IPS-18a (cell line): Measurements from ENCODE around the gene ANAPC2.

Source experiments
- H3K27ac ChIP-seq: one replicate; pipeline ENCODE4 v1.5.1; 2013; ENCODE audit warnings: low read length
- H3K27me3 ChIP-seq: one replicate; pipeline ENCODE4 v1.6.1; 2013; ENCODE audit warnings: mild to moderate bottlenecking, low read length; ENCODE audit not compliant: control insufficient read depth, insufficient read depth
- H3K36me3 ChIP-seq: one replicate; pipeline ENCODE4 v1.6.1; 2013; ENCODE audit warnings: low read depth, low read length; ENCODE audit not compliant: control insufficient read depth
- H3K4me1 ChIP-seq: one replicate; pipeline ENCODE4 v1.6.1; 2013; ENCODE audit warnings: low read depth, low read length; ENCODE audit not compliant: control insufficient read depth
- H3K4me3 ChIP-seq: one replicate; pipeline ENCODE4 v1.5.1; 2013; ENCODE audit warnings: low read length
- H3K9ac ChIP-seq: one replicate; pipeline ENCODE4 v1.6.1; 2013; ENCODE audit warnings: mild to moderate bottlenecking, low read length, moderate library complexity
- H3K9me3 ChIP-seq: one replicate; pipeline ENCODE4 v1.6.1; 2013; ENCODE audit warnings: low read depth, low read length; ENCODE audit not compliant: control insufficient read depth

Gene ANAPC2

DNA sequence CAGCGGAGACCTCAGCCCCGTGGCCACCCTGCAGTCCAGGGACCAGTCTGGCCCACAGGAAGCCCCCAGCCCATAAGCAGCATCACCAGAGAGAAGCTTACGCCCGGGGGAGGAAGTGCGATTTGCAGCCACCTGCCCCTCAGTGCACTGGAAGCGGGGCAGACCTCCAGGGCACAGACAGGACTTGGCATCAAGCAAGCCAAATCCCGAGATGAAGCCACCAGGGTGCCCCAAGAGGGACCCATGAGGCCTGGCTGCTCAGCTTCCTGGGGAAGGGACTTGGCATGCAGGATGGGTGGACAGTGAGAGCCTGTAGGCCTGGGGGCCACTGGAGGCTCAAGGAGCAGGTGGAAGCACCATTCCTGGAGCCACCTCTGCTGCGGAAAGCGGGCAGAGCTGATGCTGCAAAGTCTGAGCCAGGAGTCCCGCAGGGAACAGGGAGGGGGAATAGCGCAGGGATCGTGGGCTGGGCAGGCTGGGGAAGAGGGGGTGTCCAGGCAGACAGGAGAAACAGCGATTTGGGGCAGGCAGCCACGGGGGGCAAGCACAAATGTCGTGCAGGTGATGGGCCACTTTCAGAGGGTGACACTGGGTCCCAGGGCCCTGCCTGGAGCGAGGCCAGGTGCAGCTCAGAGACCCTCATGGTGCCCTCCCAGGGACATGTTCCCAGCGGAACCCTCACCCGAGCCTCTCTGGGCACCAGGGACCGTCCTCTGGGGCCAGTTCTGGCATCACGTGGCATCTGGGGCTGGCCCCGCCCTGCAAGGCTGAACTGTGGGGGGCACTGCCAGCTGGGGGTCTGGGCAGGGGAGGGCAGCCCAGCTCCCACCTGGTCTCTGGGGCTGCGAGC, 21.8 kb downstream of the ANAPC2 start:
- Histone ChIP-seq H3K9me3 (no peaks in the 10 kb centered on the region), H3K36me3 (no peaks in the 10 kb centered on the region), H3K4me1 (no peaks in the 10 kb centered on the region), H3K27me3 (peaks cover 100% of the 10 kb centered on the region), H3K9ac (no peak overlapping the region), H3K27ac (no peak overlapping the region), H3K4me3 (no peak overlapping the region)

DNA sequence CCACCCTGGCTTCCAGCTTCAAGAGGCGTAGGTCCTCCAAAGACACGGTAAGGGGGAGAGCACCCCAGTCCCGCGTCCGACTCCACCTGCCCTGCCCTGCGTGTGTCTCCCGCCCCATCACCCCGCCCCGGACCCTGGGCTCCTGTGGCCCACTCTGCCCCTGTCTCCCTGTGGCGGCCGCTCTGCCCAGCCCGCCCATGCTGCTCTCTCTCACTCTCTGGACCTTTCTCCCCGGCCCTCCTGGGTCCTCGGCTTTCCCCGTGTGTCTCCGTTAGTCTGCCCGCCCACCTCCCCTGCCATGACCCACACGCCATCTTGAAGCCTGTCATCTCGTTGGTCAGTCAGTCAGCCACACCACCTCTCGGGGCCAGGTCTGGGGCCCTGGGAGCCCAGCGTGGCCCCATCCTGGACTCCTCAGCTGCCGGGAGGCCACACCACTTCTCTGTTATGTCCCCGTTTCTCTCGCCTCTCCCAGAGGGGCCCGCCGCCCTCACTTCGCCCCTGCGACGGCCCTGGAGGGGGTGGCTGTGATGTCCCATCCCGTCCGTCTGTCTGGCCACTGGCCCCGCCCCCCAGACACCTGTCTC, 23.0 kb downstream of the ANAPC2 start:
- Histone ChIP-seq H3K4me1 (no peaks in the 10 kb centered on the region), H3K9ac (no peak overlapping the region), H3K36me3 (no peaks in the 10 kb centered on the region), H3K27ac (no peak overlapping the region), H3K9me3 (no peaks in the 10 kb centered on the region), H3K4me3 (no peak overlapping the region), H3K27me3 (peaks cover 99% of the 10 kb centered on the region)

DNA sequence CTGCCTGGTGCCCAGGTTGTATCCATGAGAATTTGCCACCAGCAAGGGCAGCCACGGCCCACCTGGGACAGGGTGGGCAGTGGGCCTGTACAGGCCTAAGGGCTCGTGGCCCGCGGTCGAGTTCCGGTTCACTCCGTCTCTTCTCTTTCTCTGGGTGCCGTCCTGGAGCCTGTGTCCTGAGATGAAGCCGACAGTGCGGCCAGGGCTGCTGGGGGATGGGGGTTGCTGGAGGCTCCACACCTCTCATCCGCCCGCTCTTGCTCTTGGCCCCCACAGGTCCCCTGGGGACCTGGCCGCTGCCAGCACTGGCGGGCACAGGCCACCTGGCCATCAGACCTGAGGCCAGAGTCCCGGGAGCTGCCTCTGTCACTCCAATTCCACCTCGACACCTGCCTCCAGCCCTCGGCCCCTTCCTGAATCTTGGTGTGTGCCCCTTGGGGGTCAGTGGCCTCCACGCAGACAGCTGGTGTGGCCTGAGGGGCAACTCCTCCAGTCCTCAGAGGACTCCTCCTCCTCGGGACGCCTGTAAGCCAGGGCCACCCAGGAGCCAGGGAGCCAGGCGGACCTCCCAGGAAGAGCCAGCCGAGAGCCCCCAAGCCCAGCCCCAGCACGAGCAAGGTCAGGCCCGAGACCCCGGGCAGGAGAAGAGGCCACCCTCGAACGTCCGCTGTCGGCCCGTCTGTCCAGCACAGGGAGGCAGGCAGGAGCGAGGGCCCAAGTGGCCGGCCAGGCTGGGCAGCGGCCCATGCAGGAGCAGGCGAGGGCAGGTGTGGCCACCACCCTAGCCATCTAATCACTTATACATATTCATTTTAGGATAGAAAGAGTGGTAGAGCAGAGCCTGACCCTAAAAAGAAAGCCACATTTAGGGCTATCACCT, 23.8 kb downstream of the ANAPC2 start:
- Histone ChIP-seq H3K9me3 (no peaks in the 10 kb centered on the region), H3K36me3 (no peaks in the 10 kb centered on the region), H3K27ac (no peak overlapping the region), H3K4me1 (no peaks in the 10 kb centered on the region), H3K27me3 (peaks cover 99% of the 10 kb centered on the region), H3K9ac (no peak overlapping the region), H3K4me3 (no peak overlapping the region)

DNA sequence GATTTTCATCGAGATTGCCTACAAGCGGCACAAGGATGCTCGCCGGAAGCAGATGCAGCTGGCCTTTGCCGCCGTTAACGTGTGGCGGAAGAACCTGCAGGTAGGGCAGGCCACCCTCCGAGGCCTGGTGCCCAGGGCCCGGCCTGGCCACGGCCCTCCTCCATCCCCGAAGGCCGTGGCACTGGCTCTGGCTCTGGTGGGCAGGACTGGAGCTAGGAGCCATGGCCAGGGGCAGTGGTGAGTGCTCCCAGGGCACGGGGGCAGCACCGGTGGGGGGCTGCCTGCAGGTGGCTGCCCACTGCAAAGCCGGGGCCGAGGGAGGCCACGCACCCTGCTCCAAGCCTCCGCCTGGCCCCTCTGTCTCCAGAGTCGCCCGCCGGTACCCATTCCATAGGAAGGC, 24.6 kb downstream of the ANAPC2 start:
- Histone ChIP-seq H3K27me3 (peaks cover 99% of the 10 kb centered on the region), H3K9ac (no peak overlapping the region)

DNA sequence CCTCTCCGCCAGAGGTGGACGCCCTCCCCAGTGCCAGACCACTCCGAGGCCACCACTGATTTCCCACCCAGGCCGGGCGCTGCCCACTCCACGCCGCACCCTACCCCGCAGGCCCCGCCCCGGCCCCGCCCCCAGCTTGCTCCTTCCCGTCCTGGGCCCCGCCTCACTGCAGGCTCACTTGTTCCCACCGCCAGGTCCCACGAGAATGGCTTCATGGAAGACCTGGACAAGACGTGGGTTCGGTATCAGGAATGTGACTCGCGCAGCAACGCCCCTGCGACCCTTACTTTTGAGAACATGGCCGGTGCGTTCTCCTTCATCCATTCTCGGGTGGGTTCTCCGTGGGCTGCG, 25.0 kb downstream of the ANAPC2 start:
- Histone ChIP-seq H3K27ac (no peak overlapping the region), H3K4me3 (peak overlapping the region; percentile 43), H3K4me1 (no peaks in the 10 kb centered on the region), H3K27me3 (peaks cover 99% of the 10 kb centered on the region), H3K9me3 (no peaks in the 10 kb centered on the region), H3K36me3 (no peaks in the 10 kb centered on the region), H3K9ac (no peak overlapping the region)

More for the DNA sequence above, 24.6 kb downstream of the ANAPC2 start:
- no peak overlapping the region for H3K27ac ChIP-seq
- H3K36me3 ChIP-seq = no peaks in the 10 kb centered on the region
- H3K9me3 ChIP-seq = no peaks in the 10 kb centered on the region
- no peak overlapping the region for H3K4me3 ChIP-seq
- H3K4me1 ChIP-seq = no peaks in the 10 kb centered on the region

DNA sequence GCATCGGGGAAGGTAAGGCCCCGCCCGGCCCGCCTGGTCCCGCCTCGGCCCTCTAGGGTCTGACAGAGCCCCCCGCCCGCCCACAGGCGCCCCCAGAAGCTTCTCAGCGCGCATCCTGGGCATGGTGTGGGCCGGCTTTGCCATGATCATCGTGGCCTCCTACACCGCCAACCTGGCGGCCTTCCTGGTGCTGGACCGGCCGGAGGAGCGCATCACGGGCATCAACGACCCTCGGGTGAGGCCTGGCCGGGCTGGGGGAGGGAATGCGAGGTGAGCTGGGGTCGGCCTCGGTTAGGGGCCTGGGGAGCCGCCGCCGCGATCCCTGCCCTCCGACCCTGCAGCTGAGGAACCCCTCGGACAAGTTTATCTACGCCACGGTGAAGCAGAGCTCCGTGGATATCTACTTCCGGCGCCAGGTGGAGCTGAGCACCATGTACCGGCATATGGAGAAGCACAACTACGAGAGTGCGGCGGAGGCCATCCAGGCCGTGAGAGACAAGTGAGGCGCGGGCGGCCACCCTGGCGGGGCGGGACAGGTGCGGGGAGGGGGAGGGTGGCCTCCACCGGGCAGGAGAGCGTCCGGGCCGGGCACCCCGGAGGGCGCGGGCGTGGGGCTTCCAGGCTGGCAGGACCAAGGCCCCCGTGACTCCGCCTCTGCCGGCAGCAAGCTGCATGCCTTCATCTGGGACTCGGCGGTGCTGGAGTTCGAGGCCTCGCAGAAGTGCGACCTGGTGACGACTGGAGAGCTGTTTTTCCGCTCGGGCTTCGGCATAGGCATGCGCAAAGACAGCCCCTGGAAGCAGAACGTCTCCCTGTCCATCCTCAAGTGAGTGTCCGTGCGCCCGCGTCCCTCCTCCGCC, 25.6 kb downstream of the ANAPC2 start:
- H3K4me3 ChIP-seq = peak overlapping the region; percentile 43
- H3K27me3 ChIP-seq = peaks cover 99% of the 10 kb centered on the region
- H3K27ac ChIP-seq = no peak overlapping the region
- H3K36me3 ChIP-seq = no peaks in the 10 kb centered on the region
- no peaks in the 10 kb centered on the region for H3K4me1 ChIP-seq
- H3K9me3 ChIP-seq = no peaks in the 10 kb centered on the region
- no peak overlapping the region for H3K9ac ChIP-seq

DNA sequence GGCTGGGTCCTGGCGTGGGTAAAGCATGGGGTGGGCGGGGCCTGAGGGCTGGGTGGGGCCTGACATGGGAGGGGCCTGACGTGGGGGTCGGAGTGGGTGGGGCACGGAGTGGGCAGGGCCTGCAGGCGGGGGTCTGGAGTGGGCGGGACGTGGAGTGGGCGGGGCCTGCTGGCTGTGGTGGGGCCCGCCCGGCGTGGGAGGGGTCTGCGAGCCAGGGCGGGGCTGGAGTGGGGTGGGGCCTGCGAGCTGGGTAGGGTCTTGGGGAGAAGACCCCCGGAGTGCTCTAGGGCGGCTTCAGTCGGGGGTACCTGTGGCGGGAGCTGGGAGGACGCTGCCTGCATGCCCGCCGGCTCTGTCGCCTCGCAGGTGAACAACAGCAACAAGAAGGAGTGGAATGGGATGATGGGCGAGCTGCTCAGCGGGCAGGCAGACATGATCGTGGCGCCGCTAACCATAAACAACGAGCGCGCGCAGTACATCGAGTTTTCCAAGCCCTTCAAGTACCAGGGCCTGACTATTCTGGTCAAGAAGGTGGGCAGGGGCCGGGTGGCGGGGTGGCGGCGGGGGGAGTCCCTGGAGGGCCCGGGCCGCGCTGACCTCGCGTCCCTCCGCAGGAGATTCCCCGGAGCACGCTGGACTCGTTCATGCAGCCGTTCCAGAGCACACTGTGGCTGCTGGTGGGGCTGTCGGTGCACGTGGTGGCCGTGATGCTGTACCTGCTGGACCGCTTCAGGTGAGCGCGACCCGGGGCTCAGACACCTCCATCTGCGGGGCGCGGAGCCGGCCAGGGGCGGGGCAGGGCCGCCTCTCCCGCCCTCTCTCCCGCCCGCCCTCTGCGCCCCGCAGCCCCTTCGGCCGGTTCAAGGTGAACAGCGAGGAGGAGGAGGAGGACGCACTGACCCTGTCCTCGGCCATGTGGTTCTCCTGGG, 26.5 kb downstream of the ANAPC2 start:
- peaks cover 98% of the 10 kb centered on the region for H3K27me3 ChIP-seq

DNA sequence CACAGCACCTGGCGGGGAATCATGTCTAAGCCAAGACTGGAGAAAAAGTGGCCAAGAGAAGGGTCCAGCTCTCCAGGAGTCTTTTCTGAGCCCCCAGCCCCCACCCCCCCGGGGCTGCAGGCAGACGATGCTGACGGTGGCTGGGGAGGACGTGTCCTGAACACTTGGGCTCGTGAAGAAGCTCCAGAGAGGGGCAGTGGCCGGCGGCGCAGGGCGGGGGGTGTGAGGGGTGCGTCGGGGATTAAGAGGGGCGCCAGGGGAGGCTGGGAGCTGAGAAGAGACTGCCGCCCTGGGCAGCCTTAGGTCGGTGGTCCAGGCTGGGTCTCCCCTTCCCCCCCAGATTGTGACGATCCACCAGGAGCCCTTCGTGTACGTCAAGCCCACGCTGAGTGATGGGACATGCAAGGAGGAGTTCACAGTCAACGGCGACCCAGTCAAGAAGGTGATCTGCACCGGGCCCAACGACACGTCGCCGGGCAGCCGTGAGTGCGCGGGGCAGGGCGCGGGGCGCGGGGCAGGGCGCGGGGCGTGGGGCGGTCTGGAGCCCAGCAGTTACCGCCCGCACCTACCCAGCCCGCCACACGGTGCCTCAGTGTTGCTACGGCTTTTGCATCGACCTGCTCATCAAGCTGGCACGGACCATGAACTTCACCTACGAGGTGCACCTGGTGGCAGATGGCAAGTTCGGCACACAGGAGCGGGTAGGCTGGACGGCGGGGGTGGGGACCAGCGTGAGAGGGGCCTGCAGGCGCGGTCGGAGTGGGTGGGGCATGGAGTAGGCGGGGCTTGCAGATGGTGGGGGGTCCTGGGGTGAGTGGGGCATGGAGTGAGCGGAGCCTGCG, 27.4 kb downstream of the ANAPC2 start:
- Histone ChIP-seq H3K4me3 (no peak overlapping the region), H3K27ac (no peak overlapping the region), H3K27me3 (peaks cover 89% of the 10 kb centered on the region), H3K9ac (no peak overlapping the region), H3K4me1 (no peaks in the 10 kb centered on the region), H3K36me3 (no peaks in the 10 kb centered on the region), H3K9me3 (no peaks in the 10 kb centered on the region)

More for the DNA sequence above, 26.5 kb downstream of the ANAPC2 start:
- no peak overlapping the region for H3K9ac ChIP-seq
- no peak overlapping the region for H3K27ac ChIP-seq
- H3K4me3 ChIP-seq = peak overlapping the region; percentile 43
- H3K4me1 ChIP-seq = no peaks in the 10 kb centered on the region
- H3K9me3 ChIP-seq = no peaks in the 10 kb centered on the region
- H3K36me3 ChIP-seq = no peaks in the 10 kb centered on the region

DNA sequence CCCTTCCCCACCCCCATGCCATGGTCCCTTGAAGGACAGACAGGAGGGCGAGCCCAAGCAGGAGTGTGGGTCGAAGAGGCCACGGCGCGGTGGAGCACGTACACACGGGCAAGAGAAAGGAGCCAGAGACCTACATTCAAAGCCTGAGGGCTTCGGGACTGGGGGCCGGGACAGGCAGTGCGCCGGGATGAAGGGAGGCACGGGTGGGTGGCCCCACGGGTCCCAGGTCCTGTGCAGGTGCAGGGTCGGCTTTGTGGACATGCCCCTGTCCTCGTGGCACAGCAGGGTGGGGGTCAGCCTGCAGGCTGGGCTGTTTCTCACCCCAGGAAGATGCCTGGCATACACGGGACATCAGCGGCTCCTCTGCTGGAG, 28.3 kb downstream of the ANAPC2 start:
- H3K27me3 ChIP-seq = peaks cover 80% of the 10 kb centered on the region
- no peaks in the 10 kb centered on the region for H3K4me1 ChIP-seq
- H3K36me3 ChIP-seq = no peaks in the 10 kb centered on the region
- no peak overlapping the region for H3K9ac ChIP-seq
- no peak overlapping the region for H3K27ac ChIP-seq
- H3K4me3 ChIP-seq = no peak overlapping the region
- no peaks in the 10 kb centered on the region for H3K9me3 ChIP-seq
